NB4 (cell line): Measurements from ENCODE around the gene TCF12.

Experiments used
- CTCF ChIP-seq: IDR thresholded peaks from one replicate; pipeline ENCODE4 v1.5.1; 2012; ENCODE audit warnings: low read depth, low read length
- MAX ChIP-seq: IDR thresholded peaks from 2 replicates; pipeline ENCODE4 v1.6.1; 2011; ENCODE audit warnings: low read depth, low read length
- POLR2A ChIP-seq: IDR thresholded peaks from 2 replicates; pipeline ENCODE4 v1.6.1; 2011; ENCODE audit warnings: mild to moderate bottlenecking; ENCODE audit not compliant: insufficient read length; ENCODE audit errors: extremely low read depth

GRCh38 chr15:56877255-56877970 lies 41.0 kb upstream of the TCF12 start:
- TF ChIP-seq CTCF (no peak), MAX (no peak), POLR2A (no peak)
